HL-60/S4 treated with retinoic acid at 250 ng/mL for 4 days and 3 days (cell line): ENCODE measurements around the gene CLDN25.

Experiments used
- in situ Hi-C: fragments of 300-500 bp; cut with MboI; formaldehyde crosslinking; loops from 2 replicates; pipeline ENCODE4 v1.7.0; 2022; ENCODE audit warnings: low sequenced_read_pairs

The CLDN25 gene

GRCh38 chr11:113805640-113806039 is 26.0 kb downstream of the CLDN25 start:
- in situ Hi-C loops = no loop called here

DNA sequence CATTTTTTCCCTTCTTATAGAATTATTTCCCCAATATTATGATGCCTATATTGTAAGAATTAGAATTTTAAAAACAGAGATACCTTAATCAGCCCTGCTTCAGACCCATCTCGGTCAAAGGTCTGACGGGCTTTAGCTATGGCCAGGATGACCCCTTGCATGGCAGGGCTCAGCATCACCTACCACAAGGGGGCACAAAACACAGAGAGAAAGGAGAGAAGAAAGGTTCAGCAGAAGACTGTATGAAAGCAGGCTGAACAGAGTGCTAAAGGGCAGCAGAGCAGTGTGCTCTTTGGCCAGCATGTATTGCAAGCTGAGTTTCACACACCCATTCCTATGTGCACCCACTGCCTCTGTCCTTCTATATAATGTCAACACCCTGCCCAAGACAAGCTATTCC is 26.8 kb downstream of the CLDN25 start:
- in situ Hi-C loops = no loop called here

GRCh38 chr11:113808931-113809330 is 29.3 kb downstream of the CLDN25 start:
- in situ Hi-C loops = no loop called here

- in situ Hi-C loops = no loop called here
Observed at GRCh38 chr11:113814181-113814580, 34.6 kb downstream of the CLDN25 start.

GRCh38 chr11:113817162-113817561 is 37.6 kb downstream of the CLDN25 start:
- in situ Hi-C loops = no loop called here

- in situ Hi-C loops = no loop called here
Observed at GRCh38 chr11:113817626-113818025, 38.0 kb downstream of the CLDN25 start.

DNA sequence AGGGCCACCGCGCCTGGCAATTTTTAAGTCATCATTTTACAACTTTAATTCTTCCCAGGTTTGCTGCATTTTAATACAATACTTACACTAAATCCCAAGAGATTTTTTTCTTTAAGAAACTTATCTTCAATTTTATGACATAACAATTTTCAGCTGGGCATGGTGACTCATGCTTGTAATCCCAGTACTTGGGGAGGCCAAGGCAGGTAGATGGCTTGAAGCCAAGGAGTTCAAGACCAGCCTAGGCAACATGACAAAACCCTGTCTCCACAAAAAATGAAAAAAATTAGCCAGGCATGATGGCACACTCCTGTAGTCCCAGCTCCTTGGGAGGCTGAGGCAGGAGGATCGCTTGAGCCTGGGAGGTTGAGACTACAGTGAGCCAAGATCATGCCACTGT is 38.8 kb downstream of the CLDN25 start:
- in situ Hi-C loops = no loop called here

GRCh38 chr11:113827477-113827876 is 47.9 kb downstream of the CLDN25 start:
- in situ Hi-C loops = no loop called here

DNA sequence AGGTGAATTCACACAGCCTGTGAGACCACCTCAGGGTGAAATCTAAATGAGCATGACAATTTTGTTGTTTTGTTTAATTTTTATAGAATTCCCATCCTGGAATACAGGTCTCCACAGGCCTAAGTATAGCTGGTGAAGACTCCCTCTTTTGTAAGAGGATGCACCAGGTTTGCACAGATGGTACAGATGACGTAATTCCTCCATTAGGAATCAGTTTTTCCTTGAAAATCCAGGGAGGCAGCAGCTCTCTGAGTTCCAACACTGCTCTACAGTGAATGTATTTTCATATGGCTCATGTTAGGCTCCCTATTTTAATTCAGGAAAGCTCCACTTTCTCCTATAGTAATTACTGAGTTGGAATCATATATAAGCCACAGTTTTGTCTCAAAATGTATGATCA is 48.6 kb downstream of the CLDN25 start:
- in situ Hi-C loops = no loop called here

DNA sequence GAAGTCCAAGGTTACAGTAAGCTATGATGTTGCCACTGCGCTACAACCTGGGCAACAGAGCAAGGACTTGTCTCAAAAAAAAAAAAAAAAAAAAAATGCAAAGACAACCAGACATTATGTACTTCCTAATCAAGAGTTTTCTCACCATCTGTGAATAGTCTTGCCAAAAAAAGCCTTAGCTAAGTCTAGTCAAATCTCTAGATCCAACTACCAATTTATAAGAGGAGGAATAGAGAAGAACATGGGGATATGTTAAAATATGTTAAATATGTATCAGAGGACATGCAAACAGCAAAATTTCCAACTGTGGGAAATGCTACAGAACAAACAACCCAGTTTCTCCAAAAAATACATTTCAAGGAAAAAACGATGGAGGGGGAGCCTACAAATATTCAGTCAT is 50.2 kb downstream of the CLDN25 start:
- in situ Hi-C loops = no loop called here
